Stomach (tissue), 4 donors: ENCODE results near the gene SVIL.

ENCODE experiments used
- CTCF ChIP-seq, 7 experiments: fragments of 450-650 bp in 4 of 7; fragments of 200-600 bp in 3 of 7; sonication (generic) in 3 of 7; IDR thresholded peaks; one replicate each; pipeline ENCODE4 v1.5.1; 2016 to 2019; ENCODE audit warnings: antibody characterized with exemption in 7 of 7, control low read depth in 2 of 7, mild to moderate bottlenecking in 1 of 7
- POLR2A ChIP-seq, 4 donors: fragments of 450-650 bp; IDR thresholded peaks; one replicate each; pipeline ENCODE4 v1.6.1; 2016; ENCODE audit warnings: antibody characterized with exemption in 4 of 4, control low read depth in 2 of 4, mild to moderate bottlenecking in 1 of 4, moderate library complexity in 1 of 4
- POLR2AphosphoS5 ChIP-seq, 3 donors: sonication (generic); formaldehyde crosslinking; IDR thresholded peaks; one replicate each; pipeline ENCODE4 v1.6.1; 2016; ENCODE audit warnings: antibody characterized with exemption in 3 of 3

GRCh38 chr10:29651767-29652166 lies 17.0 kb upstream of the SVIL start:
- no peak for TF ChIP-seq POLR2AphosphoS5 (IDR thresholded peaks at IDR 0.05)
- TF ChIP-seq CTCF (IDR thresholded peaks at IDR 0.05) = no peak
- TF ChIP-seq POLR2A (IDR thresholded peaks at IDR 0.05) = no peak
